ENCODE data around the gene ENDOD1. TPM values are rescaled to one million over a fixed set of nuclear protein-coding genes. Genes with fewer than 3 reads are reported as not detected.

The ENDOD1 gene
- total and polyA plus RNA-seq, 2 experiments from 2014 or later: 0.76 to 4.0 TPM

DNA sequence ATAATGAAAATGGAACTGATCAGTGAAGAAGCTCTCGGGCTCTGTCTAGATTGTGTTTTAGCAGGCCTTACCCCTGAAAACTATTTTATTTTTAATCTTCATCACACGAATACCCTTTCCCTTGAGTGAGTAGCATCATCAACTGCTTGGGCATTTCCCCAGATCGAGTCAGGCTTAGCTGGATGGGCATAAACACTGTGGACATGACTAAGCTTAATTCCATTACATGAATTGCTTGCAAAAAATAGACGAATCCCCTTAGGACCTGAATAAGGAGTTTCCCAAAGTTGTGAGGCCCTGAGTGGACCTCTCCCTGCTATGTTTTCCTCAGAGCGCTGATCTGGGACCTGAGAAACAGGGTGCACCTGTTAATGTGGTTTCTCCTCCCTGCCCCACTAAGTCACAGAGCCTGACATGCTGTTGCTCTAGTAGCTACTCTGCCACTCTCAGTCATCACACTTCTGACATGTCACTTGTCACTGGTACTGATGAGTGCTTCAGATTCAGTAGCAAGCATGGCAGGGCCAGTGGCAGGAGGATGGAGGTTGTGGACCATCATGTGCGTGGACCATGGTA, 53.5 kb downstream of the ENDOD1 start:
- Histone ChIP-seq H3K4me3 (no peak overlapping the region), H3K9me2 (ENCODE audit: insufficient read depth) (peaks cover 5% of the 10 kb centered on the region; the same call in 1 of the 2 replicates), H4K20me1 (replicated peaks; ENCODE audit: insufficient read depth) (no peaks in the 10 kb centered on the region), H3K36me3 (ENCODE audit: insufficient read depth) (no peaks in the 10 kb centered on the region), H3K27ac (ENCODE audit: low read depth) (no peak overlapping the region), H3K27me3 (ENCODE audit: insufficient read depth) (peaks cover 47% of the 10 kb centered on the region), H3K79me2 (replicated peaks; ENCODE audit: insufficient read depth) (no peaks in the 10 kb centered on the region), H2AFZ (no peak overlapping the region), H3K4me1 (ENCODE audit: insufficient read depth) (no peaks in the 10 kb centered on the region), H3F3A (replicated peaks; ENCODE audit: low read depth) (no peaks in the 10 kb centered on the region), H3K4me2 (no peak overlapping the region)
- Mint-ChIP-seq H3K27me3 (ENCODE audit: insufficient read depth, low read depth, poor library complexity) (peaks cover 14% of the 10 kb centered on the region), H3K9me3 (no peaks in the 10 kb centered on the region), H3K4me1 (no peaks in the 10 kb centered on the region), H3K36me3 (ENCODE audit: low read depth) (no peaks in the 10 kb centered on the region), H3K27ac (no peak overlapping the region), H3K4me3 (no peak overlapping the region)
- TF ChIP-seq POLR2AphosphoS5 (IDR thresholded peaks at IDR 0.05; ENCODE audit: low read depth) (no peak), NANOG (IDR thresholded peaks at IDR 0.05; ENCODE audit: borderline replicate concordance) (no peak), ZNF114 (CRISPR knock-in tag; IDR thresholded peaks at IDR 0.05) (no peak), STAT1 (IDR thresholded peaks at IDR 0.05; ENCODE audit: unreplicated experiment) (no peak)
- TF ChIP-seq, protein P1, sequence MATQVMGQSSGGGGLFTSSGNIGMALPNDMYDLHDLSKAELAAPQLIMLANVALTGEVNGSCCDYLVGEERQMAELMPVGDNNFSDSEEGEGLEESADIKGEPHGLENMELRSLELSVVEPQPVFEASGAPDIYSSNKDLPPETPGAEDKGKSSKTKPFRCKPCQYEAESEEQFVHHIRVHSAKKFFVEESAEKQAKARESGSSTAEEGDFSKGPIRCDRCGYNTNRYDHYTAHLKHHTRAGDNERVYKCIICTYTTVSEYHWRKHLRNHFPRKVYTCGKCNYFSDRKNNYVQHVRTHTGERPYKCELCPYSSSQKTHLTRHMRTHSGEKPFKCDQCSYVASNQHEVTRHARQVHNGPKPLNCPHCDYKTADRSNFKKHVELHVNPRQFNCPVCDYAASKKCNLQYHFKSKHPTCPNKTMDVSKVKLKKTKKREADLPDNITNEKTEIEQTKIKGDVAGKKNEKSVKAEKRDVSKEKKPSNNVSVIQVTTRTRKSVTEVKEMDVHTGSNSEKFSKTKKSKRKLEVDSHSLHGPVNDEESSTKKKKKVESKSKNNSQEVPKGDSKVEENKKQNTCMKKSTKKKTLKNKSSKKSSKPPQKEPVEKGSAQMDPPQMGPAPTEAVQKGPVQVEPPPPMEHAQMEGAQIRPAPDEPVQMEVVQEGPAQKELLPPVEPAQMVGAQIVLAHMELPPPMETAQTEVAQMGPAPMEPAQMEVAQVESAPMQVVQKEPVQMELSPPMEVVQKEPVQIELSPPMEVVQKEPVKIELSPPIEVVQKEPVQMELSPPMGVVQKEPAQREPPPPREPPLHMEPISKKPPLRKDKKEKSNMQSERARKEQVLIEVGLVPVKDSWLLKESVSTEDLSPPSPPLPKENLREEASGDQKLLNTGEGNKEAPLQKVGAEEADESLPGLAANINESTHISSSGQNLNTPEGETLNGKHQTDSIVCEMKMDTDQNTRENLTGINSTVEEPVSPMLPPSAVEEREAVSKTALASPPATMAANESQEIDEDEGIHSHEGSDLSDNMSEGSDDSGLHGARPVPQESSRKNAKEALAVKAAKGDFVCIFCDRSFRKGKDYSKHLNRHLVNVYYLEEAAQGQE (IDR thresholded peaks at IDR 0.05; ENCODE audit: unreplicated experiment): no peak
- TF ChIP-seq, protein P2, sequence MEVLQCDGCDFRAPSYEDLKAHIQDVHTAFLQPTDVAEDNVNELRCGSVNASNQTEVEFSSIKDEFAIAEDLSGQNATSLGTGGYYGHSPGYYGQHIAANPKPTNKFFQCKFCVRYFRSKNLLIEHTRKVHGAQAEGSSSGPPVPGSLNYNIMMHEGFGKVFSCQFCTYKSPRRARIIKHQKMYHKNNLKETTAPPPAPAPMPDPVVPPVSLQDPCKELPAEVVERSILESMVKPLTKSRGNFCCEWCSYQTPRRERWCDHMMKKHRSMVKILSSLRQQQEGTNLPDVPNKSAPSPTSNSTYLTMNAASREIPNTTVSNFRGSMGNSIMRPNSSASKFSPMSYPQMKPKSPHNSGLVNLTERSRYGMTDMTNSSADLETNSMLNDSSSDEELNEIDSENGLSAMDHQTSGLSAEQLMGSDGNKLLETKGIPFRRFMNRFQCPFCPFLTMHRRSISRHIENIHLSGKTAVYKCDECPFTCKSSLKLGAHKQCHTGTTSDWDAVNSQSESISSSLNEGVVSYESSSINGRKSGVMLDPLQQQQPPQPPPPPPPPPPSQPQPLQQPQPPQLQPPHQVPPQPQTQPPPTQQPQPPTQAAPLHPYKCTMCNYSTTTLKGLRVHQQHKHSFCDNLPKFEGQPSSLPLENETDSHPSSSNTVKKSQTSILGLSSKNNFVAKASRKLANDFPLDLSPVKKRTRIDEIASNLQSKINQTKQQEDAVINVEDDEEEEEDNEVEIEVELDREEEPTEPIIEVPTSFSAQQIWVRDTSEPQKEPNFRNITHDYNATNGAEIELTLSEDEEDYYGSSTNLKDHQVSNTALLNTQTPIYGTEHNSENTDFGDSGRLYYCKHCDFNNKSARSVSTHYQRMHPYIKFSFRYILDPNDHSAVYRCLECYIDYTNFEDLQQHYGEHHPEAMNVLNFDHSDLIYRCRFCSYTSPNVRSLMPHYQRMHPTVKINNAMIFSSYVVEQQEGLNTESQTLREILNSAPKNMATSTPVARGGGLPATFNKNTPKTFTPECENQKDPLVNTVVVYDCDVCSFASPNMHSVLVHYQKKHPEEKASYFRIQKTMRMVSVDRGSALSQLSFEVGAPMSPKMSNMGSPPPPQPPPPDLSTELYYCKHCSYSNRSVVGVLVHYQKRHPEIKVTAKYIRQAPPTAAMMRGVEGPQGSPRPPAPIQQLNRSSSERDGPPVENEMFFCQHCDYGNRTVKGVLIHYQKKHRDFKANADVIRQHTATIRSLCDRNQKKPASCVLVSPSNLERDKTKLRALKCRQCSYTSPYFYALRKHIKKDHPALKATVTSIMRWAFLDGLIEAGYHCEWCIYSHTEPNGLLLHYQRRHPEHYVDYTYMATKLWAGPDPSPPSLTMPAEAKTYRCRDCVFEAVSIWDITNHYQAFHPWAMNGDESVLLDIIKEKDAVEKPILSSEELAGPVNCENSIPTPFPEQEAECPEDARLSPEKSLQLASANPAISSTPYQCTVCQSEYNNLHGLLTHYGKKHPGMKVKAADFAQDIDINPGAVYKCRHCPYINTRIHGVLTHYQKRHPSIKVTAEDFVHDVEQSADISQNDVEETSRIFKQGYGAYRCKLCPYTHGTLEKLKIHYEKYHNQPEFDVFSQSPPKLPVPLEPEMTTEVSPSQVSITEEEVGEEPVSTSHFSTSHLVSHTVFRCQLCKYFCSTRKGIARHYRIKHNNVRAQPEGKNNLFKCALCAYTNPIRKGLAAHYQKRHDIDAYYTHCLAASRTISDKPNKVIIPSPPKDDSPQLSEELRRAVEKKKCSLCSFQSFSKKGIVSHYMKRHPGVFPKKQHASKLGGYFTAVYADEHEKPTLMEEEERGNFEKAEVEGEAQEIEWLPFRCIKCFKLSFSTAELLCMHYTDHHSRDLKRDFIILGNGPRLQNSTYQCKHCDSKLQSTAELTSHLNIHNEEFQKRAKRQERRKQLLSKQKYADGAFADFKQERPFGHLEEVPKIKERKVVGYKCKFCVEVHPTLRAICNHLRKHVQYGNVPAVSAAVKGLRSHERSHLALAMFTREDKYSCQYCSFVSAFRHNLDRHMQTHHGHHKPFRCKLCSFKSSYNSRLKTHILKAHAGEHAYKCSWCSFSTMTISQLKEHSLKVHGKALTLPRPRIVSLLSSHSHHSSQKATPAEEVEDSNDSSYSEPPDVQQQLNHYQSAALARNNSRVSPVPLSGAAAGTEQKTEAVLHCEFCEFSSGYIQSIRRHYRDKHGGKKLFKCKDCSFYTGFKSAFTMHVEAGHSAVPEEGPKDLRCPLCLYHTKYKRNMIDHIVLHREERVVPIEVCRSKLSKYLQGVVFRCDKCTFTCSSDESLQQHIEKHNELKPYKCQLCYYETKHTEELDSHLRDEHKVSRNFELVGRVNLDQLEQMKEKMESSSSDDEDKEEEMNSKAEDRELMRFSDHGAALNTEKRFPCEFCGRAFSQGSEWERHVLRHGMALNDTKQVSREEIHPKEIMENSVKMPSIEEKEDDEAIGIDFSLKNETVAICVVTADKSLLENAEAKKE (CRISPR knock-in tag; IDR thresholded peaks at IDR 0.05): no peak
- TF ChIP-seq, protein P3, sequence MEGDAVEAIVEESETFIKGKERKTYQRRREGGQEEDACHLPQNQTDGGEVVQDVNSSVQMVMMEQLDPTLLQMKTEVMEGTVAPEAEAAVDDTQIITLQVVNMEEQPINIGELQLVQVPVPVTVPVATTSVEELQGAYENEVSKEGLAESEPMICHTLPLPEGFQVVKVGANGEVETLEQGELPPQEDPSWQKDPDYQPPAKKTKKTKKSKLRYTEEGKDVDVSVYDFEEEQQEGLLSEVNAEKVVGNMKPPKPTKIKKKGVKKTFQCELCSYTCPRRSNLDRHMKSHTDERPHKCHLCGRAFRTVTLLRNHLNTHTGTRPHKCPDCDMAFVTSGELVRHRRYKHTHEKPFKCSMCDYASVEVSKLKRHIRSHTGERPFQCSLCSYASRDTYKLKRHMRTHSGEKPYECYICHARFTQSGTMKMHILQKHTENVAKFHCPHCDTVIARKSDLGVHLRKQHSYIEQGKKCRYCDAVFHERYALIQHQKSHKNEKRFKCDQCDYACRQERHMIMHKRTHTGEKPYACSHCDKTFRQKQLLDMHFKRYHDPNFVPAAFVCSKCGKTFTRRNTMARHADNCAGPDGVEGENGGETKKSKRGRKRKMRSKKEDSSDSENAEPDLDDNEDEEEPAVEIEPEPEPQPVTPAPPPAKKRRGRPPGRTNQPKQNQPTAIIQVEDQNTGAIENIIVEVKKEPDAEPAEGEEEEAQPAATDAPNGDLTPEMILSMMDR (conservative IDR thresholded peaks at IDR 0.05; ENCODE audit: low read depth in 2 of 2): no peak
- DNase-seq (ENCODE audit: low spot score): no peak
- no peak for ATAC-seq
